GM18498 (cell line): Measurements from ENCODE around the gene MYO3B.
"Not testable (repeated sequence)": the region's sequence is repeated elsewhere in the genome, so short reads cannot be mapped to it uniquely, and the experiment has no call there.

ENCODE experiments used
- ATAC-seq: cut with Tn5 transposase; IDR thresholded peaks from one replicate; pipeline ENCODE4 v1.9.1; 2021; ENCODE audit warnings: mild to moderate bottlenecking, moderate library complexity; ENCODE audit not compliant: unreplicated experiment

Gene MYO3B

GRCh38 chr2:170462433-170463205 is 284.7 kb downstream of the MYO3B start:
- no peak for ATAC-seq

- no peak for ATAC-seq
These were observed 285.2 kb downstream of the MYO3B start for GRCh38 chr2:170463206-170463537.

DNA sequence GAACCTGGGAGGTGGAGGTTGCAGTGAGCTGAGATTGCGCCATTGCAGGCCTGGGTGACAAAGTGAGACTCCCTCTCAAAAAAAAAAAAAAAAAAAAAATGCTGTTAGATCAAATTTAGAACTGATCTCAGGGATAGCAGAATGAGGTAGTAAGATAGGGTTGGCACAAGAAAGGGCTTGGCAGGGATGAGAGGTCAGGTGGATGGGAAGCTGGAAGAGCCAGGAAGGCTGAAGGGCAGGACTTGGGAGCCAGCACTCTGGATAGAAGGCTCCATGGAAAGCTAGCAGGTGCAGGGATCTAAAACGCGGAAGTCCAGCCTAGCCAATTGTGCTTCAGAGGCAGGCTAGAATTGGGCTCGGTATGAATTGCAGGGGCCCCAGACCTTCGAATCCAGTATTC is 286.3 kb downstream of the MYO3B start:
- ATAC-seq, result no peak

- ATAC-seq, result no peak
These were observed 287.3 kb downstream of the MYO3B start for GRCh38 chr2:170465241-170465640.

GRCh38 chr2:170466632-170467031 is 288.7 kb downstream of the MYO3B start:
- no peak for ATAC-seq

DNA sequence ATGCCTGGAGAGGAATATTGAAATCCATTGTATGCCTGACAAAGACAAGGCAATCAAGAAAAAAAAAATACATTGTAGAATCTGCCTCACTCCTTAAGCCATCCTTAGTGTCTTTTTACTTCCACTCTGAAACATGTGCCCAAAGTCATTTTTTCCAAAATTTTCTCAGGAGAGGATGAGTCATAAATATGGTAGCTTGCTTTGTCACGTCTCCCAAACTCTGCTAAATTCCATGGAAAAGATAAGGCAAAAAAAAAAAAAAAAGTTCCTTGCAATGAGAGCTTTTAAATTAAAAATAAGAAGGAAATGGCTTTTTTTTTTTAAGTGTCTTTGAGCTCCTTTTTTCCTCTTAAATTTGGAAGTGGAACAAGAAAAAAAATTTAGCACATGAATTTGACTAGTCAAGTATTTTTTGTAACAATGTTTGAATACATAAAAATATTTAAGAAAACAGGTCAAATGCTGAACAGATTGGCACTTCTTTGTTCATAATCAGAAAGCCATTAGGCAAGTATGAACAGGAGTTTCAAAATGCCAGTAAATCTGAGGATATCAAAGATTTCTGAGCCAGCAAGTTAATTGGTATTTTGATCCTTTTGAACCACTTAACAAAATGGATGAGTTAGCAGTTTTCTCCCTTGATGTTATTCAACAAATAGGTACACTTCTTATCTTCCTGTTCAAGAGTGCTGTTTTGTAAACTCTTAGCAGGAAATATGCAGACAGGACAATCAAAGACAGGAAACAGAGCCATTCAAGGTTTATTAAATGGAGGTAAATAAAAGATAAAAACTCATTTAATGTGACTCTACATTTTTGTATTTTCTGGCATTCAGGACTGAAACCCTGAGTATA is 289.8 kb downstream of the MYO3B start:
- no peak for ATAC-seq

DNA sequence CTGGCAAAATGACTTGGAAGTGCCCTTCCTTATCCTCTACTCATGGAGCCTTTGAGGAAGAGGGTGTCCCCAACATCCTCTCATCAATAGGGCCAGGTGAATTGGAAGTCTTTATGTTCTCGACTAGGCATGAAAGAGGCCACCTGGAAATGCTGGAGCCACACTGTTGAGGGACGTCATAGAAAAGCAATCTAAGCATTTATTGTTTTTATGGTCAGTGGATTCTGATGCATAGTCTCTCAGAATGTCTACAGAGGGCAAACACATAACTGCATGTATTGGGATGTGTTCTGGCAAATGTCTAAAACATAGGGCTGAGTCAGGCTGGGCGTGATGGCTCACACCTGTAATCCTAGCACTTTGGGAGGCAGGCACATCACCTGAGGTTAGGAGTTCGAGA is 290.6 kb downstream of the MYO3B start:
- no peak for ATAC-seq

- ATAC-seq, result not testable (repeated sequence)
These were observed 294.6 kb downstream of the MYO3B start for GRCh38 chr2:170472498-170472897.

GRCh38 chr2:170475878-170476277 is 297.9 kb downstream of the MYO3B start:
- no peak for ATAC-seq

DNA sequence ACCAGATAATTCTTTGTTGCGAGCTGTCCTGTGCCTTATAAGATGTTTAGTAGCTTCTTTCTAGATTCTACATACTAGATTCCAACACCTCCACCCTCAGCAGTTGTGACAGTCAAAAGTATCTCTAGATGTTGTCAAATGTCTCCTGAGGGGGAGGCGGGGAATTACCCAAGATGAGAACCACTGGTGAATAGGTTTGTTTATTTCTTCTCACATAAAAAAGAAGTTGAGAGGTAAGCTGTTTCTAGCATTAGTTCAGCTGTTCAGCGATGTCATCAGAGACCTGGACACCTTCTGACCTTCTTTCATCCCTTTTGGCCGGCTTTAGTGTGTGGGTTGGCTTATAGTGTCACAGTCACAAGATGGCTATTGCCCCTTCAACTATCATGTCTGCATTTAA is 299.7 kb downstream of the MYO3B start:
- no peak for ATAC-seq

- no peak for ATAC-seq
These were observed 303.3 kb downstream of the MYO3B start for GRCh38 chr2:170481201-170481600.

DNA sequence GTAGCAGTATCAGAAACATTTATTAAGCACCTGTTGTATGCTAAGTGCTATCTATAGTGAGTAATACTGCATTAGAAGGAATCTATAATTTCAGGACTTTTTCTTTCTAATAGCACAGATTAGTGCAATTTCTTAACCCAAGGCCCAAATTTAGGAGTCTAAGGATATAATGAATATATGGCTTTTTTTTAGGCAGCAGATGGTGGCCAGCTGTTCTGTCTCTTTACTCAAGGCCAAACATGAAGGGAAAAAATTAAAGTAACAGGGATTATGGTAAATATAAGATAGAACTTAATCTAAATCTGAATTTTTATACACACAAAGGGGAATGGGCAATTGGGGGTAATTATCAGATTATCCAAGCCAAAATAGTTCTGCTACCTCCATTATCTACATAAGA is 306.6 kb downstream of the MYO3B start:
- ATAC-seq, result no peak

- no peak for ATAC-seq
These were observed 307.5 kb downstream of the MYO3B start for GRCh38 chr2:170485254-170486026.

DNA sequence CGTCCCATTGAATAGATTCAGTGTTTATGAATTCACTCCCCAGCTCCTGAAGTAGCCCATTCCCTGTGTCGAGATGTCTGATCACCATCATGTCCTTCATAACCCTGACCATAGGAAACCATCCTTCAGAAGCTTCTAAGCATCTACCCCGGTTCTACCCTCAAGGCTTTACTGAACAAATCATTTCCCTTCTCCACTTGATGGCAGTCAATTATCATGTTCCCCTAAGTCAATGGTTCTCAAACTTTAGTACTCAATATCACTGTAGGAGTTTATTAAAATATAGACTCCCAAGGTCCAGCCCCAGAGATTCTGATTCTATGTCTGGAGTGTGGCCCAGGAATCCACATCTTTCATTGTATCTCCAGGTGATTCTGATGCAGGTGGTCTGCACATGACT is 308.8 kb downstream of the MYO3B start:
- ATAC-seq, result no peak

DNA sequence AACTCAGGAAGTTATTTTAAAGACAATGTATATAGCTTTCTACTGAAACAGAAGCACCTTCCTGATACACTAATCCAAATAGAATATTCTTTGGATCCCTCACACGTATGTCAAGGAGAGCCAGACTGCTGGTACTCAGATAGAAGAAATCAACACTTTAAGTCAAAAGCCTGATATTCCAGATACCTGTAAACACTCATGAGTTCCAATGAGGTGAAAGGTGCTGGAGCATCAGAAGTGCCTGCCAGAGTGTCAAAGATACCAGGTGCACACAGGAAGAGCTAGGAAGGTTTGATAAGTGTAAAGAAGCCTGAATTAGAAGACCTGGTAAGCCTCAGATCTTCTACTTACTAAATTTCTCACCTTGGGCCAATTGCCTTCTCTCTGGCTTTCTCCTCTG is 310.9 kb downstream of the MYO3B start:
- ATAC-seq, result no peak

- ATAC-seq, result no peak
These were observed 314.1 kb downstream of the MYO3B start for GRCh38 chr2:170492010-170492409.

DNA sequence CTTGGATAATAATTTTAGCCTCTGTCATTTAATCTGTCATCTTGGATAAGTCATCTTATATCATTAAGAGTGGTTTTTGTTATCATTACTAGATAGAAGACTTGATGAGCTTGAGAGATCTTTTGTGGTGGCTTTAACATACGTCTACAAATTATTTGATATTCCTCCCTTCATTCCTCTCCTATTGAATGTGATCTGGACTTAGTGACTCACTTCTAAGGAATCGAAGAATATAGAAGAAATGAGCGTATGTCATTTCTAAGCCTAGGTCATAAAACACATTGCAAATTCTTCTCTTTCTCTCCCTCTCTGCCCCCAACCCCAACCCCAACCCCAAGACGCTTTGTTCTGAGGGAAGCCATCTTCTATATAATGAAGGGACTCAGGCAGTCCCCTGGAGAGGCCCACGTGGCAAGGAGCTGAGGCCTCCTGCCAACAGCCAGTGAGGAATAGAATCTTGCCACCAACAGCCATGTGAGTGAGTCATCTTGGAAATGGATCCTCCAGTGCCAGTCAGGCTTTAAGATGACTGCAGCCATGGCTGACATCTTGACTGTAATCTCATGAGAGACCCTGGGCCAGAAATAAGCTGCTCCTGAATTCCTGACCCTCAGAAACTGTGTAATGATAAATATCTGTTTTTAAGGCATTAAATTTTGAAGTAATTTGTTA is 315.6 kb downstream of the MYO3B start:
- no peak for ATAC-seq

DNA sequence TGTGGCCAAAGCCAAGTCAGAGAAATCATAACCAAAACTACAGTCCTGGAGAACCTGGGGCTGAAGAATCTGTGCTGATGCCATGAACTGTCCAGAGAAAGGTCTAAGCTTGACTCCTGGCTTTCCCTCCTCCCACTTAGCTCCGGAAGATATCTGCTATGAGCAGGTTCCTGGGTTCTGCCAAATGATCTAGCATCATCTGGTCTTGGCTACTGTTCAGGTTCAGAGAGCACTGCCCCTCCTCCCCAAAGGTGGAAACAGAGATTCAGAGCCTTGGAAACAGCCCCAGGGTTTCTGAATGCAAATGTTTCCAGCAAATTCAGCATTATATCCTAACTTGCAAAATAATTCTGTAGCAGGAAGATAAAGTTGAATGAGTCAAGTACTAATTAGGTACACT is 317.9 kb downstream of the MYO3B start:
- ATAC-seq, result no peak

- no peak for ATAC-seq
These were observed 320.7 kb downstream of the MYO3B start for GRCh38 chr2:170498619-170499018.

DNA sequence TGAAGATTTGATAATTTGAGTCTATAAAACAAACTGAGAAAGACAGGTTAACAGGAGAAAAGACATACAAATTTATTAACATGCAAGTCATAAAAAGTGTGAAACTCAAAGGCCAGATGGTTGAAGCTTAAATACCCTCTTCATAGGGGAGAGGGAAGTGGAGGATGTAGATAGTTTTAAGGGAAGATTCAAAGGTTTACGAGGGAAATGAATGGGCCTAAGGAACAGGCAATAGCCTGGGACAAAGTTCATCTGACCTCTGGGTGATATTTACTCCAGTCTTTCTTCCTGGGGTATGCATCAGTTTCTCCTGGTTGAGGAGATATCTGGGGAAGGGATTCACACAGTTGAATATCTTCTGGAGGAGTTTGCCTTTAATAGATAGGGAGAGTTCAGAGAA is 322.2 kb downstream of the MYO3B start:
- ATAC-seq, result no peak

DNA sequence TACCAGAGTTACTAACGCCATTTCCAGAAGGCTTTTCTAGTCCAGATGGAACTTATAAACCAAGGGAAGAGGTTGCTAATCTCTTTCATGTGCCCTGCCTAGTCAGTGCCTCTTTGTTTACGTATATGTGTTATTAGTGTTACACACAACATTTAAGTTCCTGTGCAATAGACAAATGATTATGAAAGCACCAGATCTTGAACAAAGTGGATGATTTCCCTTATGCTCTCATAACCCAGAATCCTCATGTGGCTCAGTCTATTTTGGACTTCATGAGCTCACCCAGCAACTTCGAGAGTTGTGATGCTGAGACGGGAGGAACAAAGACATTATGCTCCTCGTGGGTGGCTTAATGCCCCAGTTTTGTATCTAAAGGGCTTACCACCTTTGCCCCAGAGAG is 322.8 kb downstream of the MYO3B start:
- no peak for ATAC-seq
